H1 (cell line): ENCODE measurements around the gene C11orf65. TPM values are rescaled to one million over a fixed set of nuclear protein-coding genes. Genes with fewer than 3 reads are reported as not detected.

Experiments used
- CHD1 ChIP-seq: IDR thresholded peaks from 2 replicates; pipeline ENCODE4 v1.6.1; 2012; ENCODE audit warnings: low read depth, low read length, improper control_type of control experiment
- polyA plus RNA-seq, 7 experiments: library from polyadenylated mRNA; depleted of rRNA in 3 of 7; stranded (reverse) in 5 of 7; unstranded in 2 of 7; fragments of >200 nt in 5 of 7; fragments of 200-250 nt in 2 of 7; gene quantifications; 1 replicate in 5 of 7; 2 replicates in 1 of 7; 4 replicates in 1 of 7; pipeline versions ENCODE4 v1.2.1 to v1.2.3, GENCODE V29; 2011 to 2013; ENCODE audit warnings: missing spikeins in 2 of 7, mixed read lengths in 2 of 7
- total RNA-seq: library from RNA; stranded (reverse); fragmentation: NEBNext Ultra II Directional; extraction: Animal tissue kit (Norgen Biotek cat#: 25700); gene quantifications from 2 replicates; pipeline ENCODE4 v1.2.1, GENCODE V29; 2021

The C11orf65 gene
- total and polyA plus RNA-seq, 2 of the 8 experiments (the other 6 are each of a cell fraction or from before 2014, with no cell fraction given) = 0.14 to 0.22 TPM

GRCh38 chr11:108343714-108344113, 123.6 kb downstream of the C11orf65 start (continued):
- no peak for TF ChIP-seq CHD1
